IMR-90 (cell line): ENCODE data around the gene CEP135. TPM values are rescaled to one million over a fixed set of nuclear protein-coding genes. Genes with fewer than 3 reads are reported as not detected.

Experiments
- ATAC-seq: fragments of 200-7000 bp; cut with Tn5 transposase; 2 replicates; pipeline ENCODE4 v1.9.1; 2020; ENCODE audit warnings: low read depth, mild to moderate bottlenecking, moderate library complexity
- BruUV-seq: library from RNA; stranded (reverse); fragments of 400-500 nt; replicated peaks from 2 replicates; lab custom pipeline; 2021; lab: Mats Ljungman, UMichigan
- CTCF ChIA-PET: fragments of 300-600 bp; formaldehyde crosslinking; extraction: SDS; loops from one replicate; lab custom pipeline; 2021; ENCODE audit warnings: antibody characterized with exemption; lab: Yijun Ruan, JAX
- POLR2A ChIA-PET: fragments of 300-600 bp; sonication (Branson Sonifier 250); formaldehyde crosslinking; loops from one replicate; lab custom pipeline; 2022; ENCODE audit warnings: antibody characterized with exemption; ENCODE audit not compliant: unreplicated experiment; lab: Charles Lee
- DNase-seq: peaks from one replicate; pipeline ENCODE4 v3.0.0; 2013
- H2AFZ ChIP-seq: replicated peaks from 2 replicates; pipeline ENCODE3; 2013; ENCODE audit warnings: low read length, mild to moderate bottlenecking; ENCODE audit not compliant: poor library complexity
- H2AK5ac ChIP-seq: 2 replicates; pipeline ENCODE4 v1.6.1; 2013; ENCODE audit warnings: low read depth, low read length, inconsistent platforms
- H2AK9ac ChIP-seq: replicated peaks from 2 replicates; pipeline ENCODE3; 2013; ENCODE audit warnings: mild to moderate bottlenecking, low read depth, low read length, moderate library complexity; ENCODE audit not compliant: poor library complexity
- H2BK120ac ChIP-seq: 2 replicates; pipeline ENCODE4 v1.6.1; 2013; ENCODE audit warnings: low read depth, low read length, inconsistent platforms
- H2BK15ac ChIP-seq: 3 replicates; pipeline ENCODE4 v1.6.1; 2013; ENCODE audit warnings: low read depth, low read length, inconsistent platforms
- H2BK20ac ChIP-seq: 2 replicates; pipeline ENCODE4 v1.6.1; 2013; ENCODE audit warnings: low read depth, mild to moderate bottlenecking, inconsistent platforms, low read length, moderate library complexity
- H2BK5ac ChIP-seq: 2 replicates; pipeline ENCODE4 v1.6.1; 2013; ENCODE audit warnings: mild to moderate bottlenecking, low read depth, low read length, inconsistent platforms; ENCODE audit not compliant: poor library complexity, severe bottlenecking
- H3K14ac ChIP-seq: replicated peaks from 2 replicates; pipeline ENCODE4 v1.6.1; 2013; ENCODE audit warnings: low read depth, low read length, inconsistent platforms
- H3K18ac ChIP-seq: 2 replicates; pipeline ENCODE4 v1.6.1; 2013; ENCODE audit warnings: low read depth, low read length, control low read depth
- H3K23ac ChIP-seq: 2 replicates; pipeline ENCODE4 v1.6.1; 2013; ENCODE audit warnings: low read depth, low read length, inconsistent platforms
- H3K27ac ChIP-seq: 2 replicates; pipeline ENCODE4 v1.5.1; 2013; ENCODE audit warnings: mild to moderate bottlenecking, control low read depth, low read length; ENCODE audit not compliant: insufficient read depth
- H3K27me3 ChIP-seq: 2 replicates; pipeline ENCODE4 v1.6.1; 2013; ENCODE audit warnings: low read length; ENCODE audit not compliant: control insufficient read depth, insufficient read depth
- H3K36me3 ChIP-seq: 2 replicates; pipeline ENCODE4 v1.6.1; 2013; ENCODE audit warnings: low read length, mixed read lengths; ENCODE audit not compliant: control insufficient read depth, insufficient read depth
- H3K4ac ChIP-seq: 2 replicates; pipeline ENCODE4 v1.6.1; 2013; ENCODE audit warnings: low read depth, low read length, inconsistent platforms
- H3K4me1 ChIP-seq: 2 replicates; pipeline ENCODE4 v1.6.1; 2013; ENCODE audit warnings: low read length, mixed read lengths; ENCODE audit not compliant: control insufficient read depth, insufficient read depth
- H3K4me2 ChIP-seq: 2 replicates; pipeline ENCODE4 v1.6.1; 2013; ENCODE audit warnings: low read depth, mild to moderate bottlenecking, control low read depth, low read length, moderate library complexity
- H3K4me3 ChIP-seq: 2 replicates; pipeline ENCODE4 v1.5.1; 2013; ENCODE audit warnings: low read depth, mild to moderate bottlenecking, control low read depth, low read length, moderate library complexity; ENCODE audit not compliant: insufficient read depth
- H3K56ac ChIP-seq: 2 replicates; pipeline ENCODE4 v1.6.1; 2013; ENCODE audit warnings: low read length, inconsistent platforms; ENCODE audit not compliant: insufficient read depth; ENCODE audit errors: extremely low read depth
- H3K79me1 ChIP-seq, 2 experiments: 2 replicates each; pipeline ENCODE4 v1.6.1; 2013; ENCODE audit warnings: low read length in 2 of 2, inconsistent platforms in 1 of 2, low read depth in 1 of 2
- H3K9ac ChIP-seq: 2 replicates; pipeline ENCODE4 v1.6.1; 2013; ENCODE audit warnings: low read depth, low read length, control low read depth
- H3K9me1 ChIP-seq: 2 replicates; pipeline ENCODE4 v1.6.1; 2013; ENCODE audit warnings: low read length, inconsistent platforms; ENCODE audit not compliant: insufficient read depth
- H3K9me3 ChIP-seq: 2 replicates; pipeline ENCODE4 v1.6.1; 2013; ENCODE audit warnings: low read length; ENCODE audit not compliant: control insufficient read depth, insufficient read depth
- H4K20me1 ChIP-seq: 2 replicates; pipeline ENCODE4 v1.6.1; 2013; ENCODE audit warnings: low read length, inconsistent platforms; ENCODE audit not compliant: insufficient read depth
- H4K5ac ChIP-seq: 2 replicates; pipeline ENCODE4 v1.6.1; 2013; ENCODE audit warnings: mild to moderate bottlenecking, low read depth, low read length, control low read depth
- H4K8ac ChIP-seq, 2 experiments: 2 replicates each; pipeline ENCODE4 v1.6.1; 2013; ENCODE audit warnings: low read depth in 2 of 2, low read length in 2 of 2, control low read depth in 1 of 2, inconsistent platforms in 1 of 2
- H4K91ac ChIP-seq: 2 replicates; pipeline ENCODE4 v1.6.1; 2013; ENCODE audit warnings: low read depth, low read length, inconsistent platforms; ENCODE audit not compliant: insufficient read depth
- CHD1 ChIP-seq: IDR thresholded peaks from 2 replicates; pipeline ENCODE4 v1.6.1; 2012; ENCODE audit warnings: low read depth, low read length, improper control_type of control experiment
- MAZ ChIP-seq: IDR thresholded peaks from 2 replicates; pipeline ENCODE4 v1.6.1; 2012; ENCODE audit warnings: low read depth, mild to moderate bottlenecking, low read length, improper control_type of control experiment, moderate library complexity, borderline replicate concordance
- RCOR1 ChIP-seq: IDR thresholded peaks from 2 replicates; pipeline ENCODE4 v1.6.1; 2012; ENCODE audit warnings: mild to moderate bottlenecking, low read length, improper control_type of control experiment; ENCODE audit not compliant: insufficient replicate concordance
- WGBS, 2 experiments: methylation state at CpG; one replicate each; pipeline versions ENCODE4 v1.1.5 to v1.1.7; 2013; ENCODE audit warnings: missing lambda C conversion rate in 2 of 2; ENCODE audit not compliant: insufficient read length in 1 of 2; ENCODE audit errors: extremely low coverage in 2 of 2; 5-methylcytosine and 5-hydroxymethylcytosine counted together
- dilution Hi-C: fragments of 300-500 bp; cut with HindIII; formaldehyde crosslinking; loops from one replicate; pipeline ENCODE4 v1.14.3; 2018; ENCODE audit warnings: low sequenced_read_pairs; ENCODE audit not compliant: unreplicated experiment
- in situ Hi-C: fragments of 300-500 bp; cut with MboI; formaldehyde crosslinking; loops from 3 replicates; pipeline ENCODE4 v1.14.3; 2019; ENCODE audit warnings: low sequenced_read_pairs, inconsistent platforms, mixed read lengths
- intact Hi-C: fragments of 100-400 bp; cut with micrococcal nuclease; formaldehyde crosslinking; loops from 2 replicates; pipeline ENCODE4 v1.10.0; 2022
- polyA plus RNA-seq, 3 experiments: library from polyadenylated mRNA; depleted of rRNA; stranded (reverse); fragments of >200 nt; gene quantifications; 2 replicates each; pipeline ENCODE4 v1.2.3, GENCODE V29; 2012; ENCODE audit warnings: low replicate concordance in 1 of 3
- total RNA-seq: library from RNA; depleted of rRNA; stranded (reverse); fragments of >200 nt; gene quantifications from 2 replicates; pipeline ENCODE4 v1.2.3, GENCODE V29; 2012
- TF ChIP-seq, protein P1 (sequence below): fragments of 150-350 bp; IDR thresholded peaks from 2 replicates; pipeline ENCODE4 v1.6.1; 2017; ENCODE audit warnings: mild to moderate bottlenecking, antibody characterized with exemption, low read length, low read depth
- TF ChIP-seq, protein P2 (sequence below): conservative IDR thresholded peaks from 2 replicates; pipeline ENCODE4 v1.5.1; 2012; ENCODE audit warnings: mild to moderate bottlenecking, low read depth, low read length, improper control_type of control experiment

CEP135 gene
- total and polyA plus RNA-seq, 2 of the 4 experiments (the other 2 are of a cell fraction) = 2.7 to 3.2 TPM

DNA sequence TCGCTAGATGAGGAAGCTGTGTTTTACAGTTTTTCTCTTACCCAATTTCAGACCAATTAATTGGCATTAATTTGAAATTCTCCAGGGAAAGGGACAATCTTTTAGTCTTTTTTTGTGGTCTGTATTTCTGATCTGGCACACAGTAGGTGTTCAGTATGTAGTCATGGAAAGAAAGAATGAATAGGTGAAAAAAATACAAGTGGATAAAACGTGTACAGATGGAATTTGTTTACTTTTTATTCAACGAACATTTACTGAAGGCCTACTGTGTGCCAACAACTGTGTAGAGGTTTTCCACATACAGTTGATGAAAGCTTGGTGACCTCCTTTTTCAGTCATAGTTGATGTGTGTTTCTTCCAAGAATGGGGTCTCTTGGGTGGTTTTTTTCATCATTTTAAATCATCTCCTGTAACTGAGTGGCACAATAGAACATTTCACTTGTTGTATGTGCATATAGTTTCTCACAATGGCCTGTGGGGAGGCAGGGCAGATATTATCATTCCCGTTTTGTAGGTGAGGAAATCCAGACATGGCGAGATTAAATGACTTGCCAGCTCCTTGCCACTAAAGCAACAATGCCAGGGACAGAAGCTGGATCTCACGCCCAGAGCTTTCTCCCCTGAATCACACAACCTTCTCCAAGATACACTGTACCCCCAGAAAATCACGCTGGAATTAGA is 102.4 kb downstream of the CEP135 start:
- intact Hi-C loops = no loop called here
- H3K9ac ChIP-seq = no peak overlapping the region
- no peak overlapping the region for H2AFZ ChIP-seq
- no peak overlapping the region for H2AK5ac ChIP-seq
- ATAC-seq = no peak
- H3K9me3 ChIP-seq = no peaks in the 10 kb centered on the region
- H4K91ac ChIP-seq = no peak overlapping the region
- TF ChIP-seq MAZ (no peak), CHD1 (no peak), RCOR1 (no peak)
- TF ChIP-seq, protein P1, sequence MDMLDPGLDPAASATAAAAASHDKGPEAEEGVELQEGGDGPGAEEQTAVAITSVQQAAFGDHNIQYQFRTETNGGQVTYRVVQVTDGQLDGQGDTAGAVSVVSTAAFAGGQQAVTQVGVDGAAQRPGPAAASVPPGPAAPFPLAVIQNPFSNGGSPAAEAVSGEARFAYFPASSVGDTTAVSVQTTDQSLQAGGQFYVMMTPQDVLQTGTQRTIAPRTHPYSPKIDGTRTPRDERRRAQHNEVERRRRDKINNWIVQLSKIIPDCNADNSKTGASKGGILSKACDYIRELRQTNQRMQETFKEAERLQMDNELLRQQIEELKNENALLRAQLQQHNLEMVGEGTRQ = no peak
- TF ChIP-seq, protein P2, sequence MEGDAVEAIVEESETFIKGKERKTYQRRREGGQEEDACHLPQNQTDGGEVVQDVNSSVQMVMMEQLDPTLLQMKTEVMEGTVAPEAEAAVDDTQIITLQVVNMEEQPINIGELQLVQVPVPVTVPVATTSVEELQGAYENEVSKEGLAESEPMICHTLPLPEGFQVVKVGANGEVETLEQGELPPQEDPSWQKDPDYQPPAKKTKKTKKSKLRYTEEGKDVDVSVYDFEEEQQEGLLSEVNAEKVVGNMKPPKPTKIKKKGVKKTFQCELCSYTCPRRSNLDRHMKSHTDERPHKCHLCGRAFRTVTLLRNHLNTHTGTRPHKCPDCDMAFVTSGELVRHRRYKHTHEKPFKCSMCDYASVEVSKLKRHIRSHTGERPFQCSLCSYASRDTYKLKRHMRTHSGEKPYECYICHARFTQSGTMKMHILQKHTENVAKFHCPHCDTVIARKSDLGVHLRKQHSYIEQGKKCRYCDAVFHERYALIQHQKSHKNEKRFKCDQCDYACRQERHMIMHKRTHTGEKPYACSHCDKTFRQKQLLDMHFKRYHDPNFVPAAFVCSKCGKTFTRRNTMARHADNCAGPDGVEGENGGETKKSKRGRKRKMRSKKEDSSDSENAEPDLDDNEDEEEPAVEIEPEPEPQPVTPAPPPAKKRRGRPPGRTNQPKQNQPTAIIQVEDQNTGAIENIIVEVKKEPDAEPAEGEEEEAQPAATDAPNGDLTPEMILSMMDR = no peak
- no peaks in the 10 kb centered on the region for H3K9me1 ChIP-seq
- no peaks in the 10 kb centered on the region for H3K4me1 ChIP-seq
- H3K56ac ChIP-seq = no peak overlapping the region
- no peak overlapping the region for H3K27ac ChIP-seq
- in situ Hi-C loops = no loop called here
- no peak overlapping the region for H2BK15ac ChIP-seq
- no peak overlapping the region for H2BK5ac ChIP-seq
- ChIA-PET POLR2A (no interaction called here), CTCF (interaction anchor here (0.5 to 1.0 kb wide), 3 partner anchors 102 to 720 kb away, joined by 3 read pairs; partner anchors contain the start of gene CEP135)
- H3K18ac ChIP-seq = no peak overlapping the region
- H2AK9ac ChIP-seq = no peak overlapping the region
- no peak overlapping the region for H4K5ac ChIP-seq
- no peaks in the 10 kb centered on the region; a peak in 1 of 4 replicates for H3K79me1 ChIP-seq
- no peak overlapping the region for H3K4me3 ChIP-seq
- H2BK20ac ChIP-seq = no peak overlapping the region
- H4K8ac ChIP-seq = no peak overlapping the region
- no CpG with 5 or more reads among the region's 7 CpGs for whole genome bisulfite sequencing, 2 experiments
- no peak overlapping the region for H2BK120ac ChIP-seq
- H3K4ac ChIP-seq = no peak overlapping the region
- H3K27me3 ChIP-seq = peaks cover 18% of the 10 kb centered on the region
- dilution Hi-C loops = no loop called here
- H3K23ac ChIP-seq = no peak overlapping the region
- no peaks in the 10 kb centered on the region for H4K20me1 ChIP-seq
- no peak overlapping the region for H3K14ac ChIP-seq
- H3K4me2 ChIP-seq = no peak overlapping the region
- no peak for DNase-seq
- no peaks in the 10 kb centered on the region for H3K36me3 ChIP-seq
- BruUV-seq = no TSS peak
